Anterior cingulate cortex (tissue), 58 donors: ENCODE measurements around the gene METTL1.
A peak's percentile ranks its signal among the peaks of the same experiment; 100 is the strongest.
"Not testable (repeated sequence)": the region's sequence is repeated elsewhere in the genome, so short reads cannot be mapped to it uniquely, and the experiment has no call there.

Experiments used
- DNase-seq, 58 donors: peaks; one replicate each; lab custom pipeline; 2025; lab: John Stamatoyannopoulos, UW

METTL1 gene

DNA sequence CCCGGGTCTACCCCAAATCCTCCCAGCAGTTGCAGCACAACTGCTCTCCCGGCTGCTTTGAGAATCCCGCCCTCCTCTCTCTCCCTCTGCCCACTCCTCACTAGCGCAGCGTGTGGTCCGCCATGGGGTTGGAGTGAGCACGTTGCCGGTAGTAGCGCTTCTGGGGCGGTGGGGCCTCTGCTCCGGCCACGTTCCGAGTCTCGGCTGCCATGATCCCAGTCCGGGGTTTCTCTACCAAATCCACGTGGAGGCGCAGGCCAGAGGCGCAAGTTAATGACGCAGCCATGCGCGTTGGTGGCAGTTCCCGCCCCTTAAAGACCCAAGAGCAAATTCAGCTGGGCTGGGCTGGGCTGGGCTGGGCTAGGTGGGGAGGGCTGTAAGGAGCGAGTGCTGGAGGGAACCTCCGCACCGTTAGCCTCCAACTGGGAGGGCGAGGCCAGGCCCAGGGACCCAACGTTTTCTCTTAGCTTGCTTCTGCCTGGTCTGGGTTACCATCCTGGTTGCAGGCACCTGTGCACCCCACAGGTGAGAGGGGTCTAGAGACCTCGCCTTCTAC lies at the start of gene METTL1:
Gene METTL1 (minus strand): TSS at position 233 of the 556 bp plus-strand sequence. CDS start 22 bp downstream, at position 211.
- peak; percentile 58 to 97 (median 92) for DNase-seq

- DNase-seq, result not testable (repeated sequence)
Measured at GRCh38 chr12:57821015-57821414, 49.1 kb upstream of the METTL1 start.

DNA sequence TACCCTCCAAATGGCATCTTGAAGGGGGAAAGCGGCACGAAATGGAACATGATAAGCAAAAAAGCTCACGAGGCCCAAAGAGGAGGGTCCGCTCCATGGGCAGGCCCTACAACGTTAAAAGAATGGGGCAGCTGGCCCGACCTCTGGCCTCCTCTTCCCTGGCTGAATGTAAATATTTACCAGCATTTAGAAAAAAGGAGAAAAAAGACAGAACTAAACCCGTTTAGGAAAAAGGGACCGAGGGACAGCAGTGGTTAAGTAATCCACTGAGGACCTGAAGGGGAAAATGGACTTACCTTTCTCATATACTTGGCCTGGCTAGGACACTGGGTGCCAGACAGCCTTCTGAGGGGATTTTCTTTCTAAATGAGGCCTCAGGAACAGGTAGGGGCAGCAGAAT lies 48.2 kb upstream of the METTL1 start:
- not testable (repeated sequence) for DNase-seq

- DNase-seq, result not testable (repeated sequence)
Measured at GRCh38 chr12:57817990-57818331, 46.1 kb upstream of the METTL1 start.

DNA sequence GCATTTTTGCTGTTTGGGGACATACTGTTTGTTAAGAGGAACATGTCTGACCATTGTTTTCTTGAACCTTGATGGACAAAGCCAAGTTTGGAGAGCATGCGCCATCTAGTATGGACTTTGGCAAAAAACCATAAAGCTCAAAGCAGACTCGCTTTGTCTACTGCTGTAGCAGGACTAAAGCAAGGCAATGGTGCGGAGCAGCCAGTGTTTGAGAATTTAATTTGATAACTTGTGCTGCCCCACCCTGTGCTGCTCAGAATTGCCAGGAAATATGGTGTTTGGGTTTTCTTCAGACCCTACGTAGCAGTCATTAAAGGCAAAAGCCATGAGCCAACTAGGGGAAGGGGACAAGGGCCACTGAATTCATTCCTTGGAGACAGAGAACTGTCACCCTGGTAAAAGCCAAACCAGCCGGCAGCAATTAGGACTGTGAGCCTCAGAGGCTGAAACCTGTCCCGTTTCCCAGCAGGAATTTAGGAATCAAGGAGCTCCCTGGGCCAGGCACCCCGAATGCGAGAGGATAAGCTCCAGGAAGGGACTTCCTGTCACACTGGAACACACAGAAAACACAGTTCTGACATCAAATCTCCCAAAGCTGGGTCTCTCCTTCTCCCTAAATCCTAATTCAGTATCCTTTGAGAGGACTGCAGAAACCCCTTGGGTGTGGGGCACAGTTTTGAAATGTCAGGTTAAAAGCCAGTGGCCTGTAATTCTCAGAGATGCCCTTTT lies 45.5 kb upstream of the METTL1 start:
- no peak for DNase-seq

DNA sequence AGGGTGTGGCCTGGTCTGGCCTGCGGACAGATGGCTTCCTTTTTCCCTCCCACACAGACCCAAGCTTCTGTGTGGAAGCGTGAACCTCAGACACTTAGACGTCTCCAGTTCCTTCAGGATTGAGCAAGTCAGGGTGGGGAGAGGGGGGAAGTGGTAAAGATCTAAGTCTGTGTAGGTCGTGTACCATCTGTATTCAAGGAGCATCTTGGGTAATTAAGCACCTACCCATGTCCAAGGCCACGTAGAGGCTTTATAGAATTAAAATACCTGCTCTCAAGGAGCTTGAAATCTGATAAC lies 44.9 kb upstream of the METTL1 start:
- DNase-seq, result no peak

DNA sequence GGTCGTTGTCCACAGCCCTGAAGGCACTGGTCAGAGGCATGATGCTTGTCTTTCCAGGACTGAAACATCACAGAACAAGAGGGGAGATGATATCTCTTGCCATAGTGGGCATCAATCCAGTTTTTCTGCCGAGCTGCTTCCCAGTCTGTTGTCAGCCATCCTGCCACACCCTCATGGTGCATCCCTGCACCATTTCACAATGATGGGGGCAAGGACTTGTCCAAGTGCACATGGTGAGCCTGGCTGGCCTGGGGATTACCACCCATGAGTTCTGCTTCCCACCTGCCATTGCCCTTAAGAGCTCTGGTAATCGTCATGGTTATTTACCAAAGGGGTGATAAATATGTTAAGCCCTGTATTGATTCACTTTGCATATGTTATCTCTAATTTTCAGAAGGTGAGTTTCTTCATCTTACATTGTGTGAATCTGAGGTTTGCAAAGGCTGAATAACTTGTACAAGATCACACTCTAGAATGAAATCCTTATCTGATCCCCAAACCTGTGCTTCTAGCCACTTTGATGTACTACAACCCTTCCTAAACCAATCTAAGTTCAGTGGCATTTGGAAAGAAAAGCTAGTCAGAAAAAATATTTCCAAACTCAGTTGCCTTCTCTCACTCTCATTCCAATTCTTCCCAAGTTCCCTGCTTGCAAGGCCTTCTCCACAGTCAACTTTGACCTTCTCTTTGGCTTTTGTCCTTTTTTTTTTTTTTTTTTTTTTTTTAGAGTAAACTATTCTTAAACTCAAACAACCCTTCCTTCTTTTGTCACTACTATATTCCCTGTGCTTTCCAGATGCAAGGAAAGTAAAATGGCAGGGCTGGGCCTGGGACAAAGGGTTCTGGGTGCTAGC lies 44.3 kb upstream of the METTL1 start:
- no peak for DNase-seq

- no peak for DNase-seq
Measured at GRCh38 chr12:57815177-57816000, 43.5 kb upstream of the METTL1 start.

DNA sequence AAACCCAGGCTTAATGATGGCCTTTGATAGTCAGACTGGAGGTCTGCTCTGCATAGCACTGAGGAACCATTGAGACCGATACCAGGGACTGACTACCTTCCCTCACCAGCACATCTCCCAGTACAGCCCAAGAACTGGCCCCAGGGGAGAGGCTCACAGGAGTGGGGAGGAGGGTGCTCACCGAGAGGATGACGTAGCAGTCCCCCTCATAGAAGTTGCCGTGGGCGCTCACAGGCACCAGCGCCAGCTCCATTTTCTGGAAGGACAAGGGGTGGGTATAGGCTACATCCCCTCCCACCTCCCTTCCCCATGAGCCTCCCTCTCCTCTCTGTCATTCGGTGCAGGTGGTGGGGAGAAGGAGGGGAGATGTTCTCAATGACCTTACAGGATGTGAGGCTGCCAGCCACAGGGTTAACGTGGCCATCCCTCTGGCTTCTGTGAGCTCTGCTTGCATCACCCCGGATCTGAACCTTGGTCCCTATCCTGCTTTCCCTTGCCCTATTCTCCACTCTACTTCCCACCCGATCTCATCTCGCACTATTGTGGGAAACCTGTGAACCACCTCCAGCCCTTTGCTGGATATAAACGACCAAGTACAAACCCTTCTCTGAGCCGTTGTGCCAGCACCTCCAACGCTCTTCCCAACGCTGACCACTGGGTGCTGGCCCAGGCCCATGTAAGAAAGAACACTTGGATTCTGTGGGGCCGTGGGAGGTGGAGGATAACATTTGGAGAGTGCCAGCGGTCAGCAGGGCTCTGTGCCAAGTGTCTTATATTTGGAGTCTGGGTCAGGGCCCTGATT lies 42.3 kb upstream of the METTL1 start:
- DNase-seq, result no peak

DNA sequence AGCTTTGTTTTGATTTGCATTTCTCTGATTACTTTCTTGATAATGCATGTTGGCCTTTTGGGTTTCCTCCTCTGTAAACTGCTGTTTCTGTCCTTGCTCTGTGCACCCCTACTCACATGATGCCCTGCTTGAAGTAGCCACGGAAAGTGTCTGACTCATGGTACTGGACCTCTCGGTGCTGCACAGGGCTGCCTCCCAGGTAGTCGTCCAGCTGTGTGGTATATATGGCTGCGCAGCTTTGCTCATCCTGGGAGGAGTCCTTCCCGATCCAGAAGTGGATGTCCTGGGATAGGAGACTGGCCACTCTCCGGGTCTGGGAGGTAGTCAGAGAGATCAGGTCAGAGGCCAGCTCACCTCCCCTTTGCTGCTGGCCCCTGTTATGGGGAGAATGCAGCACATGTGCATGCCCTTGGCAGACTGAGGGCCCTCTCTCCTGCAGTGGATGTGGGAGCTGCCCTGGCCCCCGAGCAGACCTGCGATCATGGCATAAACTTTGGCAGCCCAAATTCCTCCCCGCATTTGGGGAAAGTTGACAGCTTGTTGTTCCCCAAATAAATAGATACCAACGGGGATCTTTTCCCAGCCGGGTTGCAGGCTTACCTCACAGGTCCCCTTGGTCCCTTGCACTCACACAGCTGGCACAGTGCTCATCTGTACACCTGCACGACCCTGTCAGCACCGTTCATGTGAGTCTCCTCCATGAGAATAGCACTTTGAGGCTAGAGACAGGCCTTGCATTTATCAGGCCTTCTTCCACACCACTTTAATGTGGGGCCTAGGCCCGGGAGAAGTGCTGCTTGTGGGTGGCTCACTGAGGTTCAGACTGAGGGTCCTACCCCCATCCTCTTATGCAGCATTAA lies 41.4 kb upstream of the METTL1 start:
- DNase-seq, result no peak

- no peak for DNase-seq
Measured at GRCh38 chr12:57811028-57811755, 39.3 kb upstream of the METTL1 start.

DNA sequence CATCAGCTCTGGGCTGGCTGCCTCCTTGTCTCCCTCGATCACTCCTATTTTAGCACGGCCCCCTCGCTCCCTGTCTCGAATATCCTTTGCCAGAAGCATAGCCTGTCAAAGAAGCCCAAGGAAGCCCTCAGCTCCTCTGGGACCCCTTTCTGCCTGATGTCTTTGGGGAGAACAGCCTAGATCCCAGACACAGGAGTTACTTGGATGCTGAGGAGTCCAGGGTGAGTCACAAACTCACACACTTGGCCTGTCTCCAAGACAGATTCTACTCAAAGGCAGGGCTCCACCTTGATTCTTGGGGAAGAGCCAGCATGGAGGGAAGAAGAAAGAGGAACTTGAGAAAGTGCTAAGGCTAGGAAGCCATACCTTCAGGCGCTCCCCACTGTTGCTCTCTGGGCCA lies 38.5 kb upstream of the METTL1 start:
- no peak for DNase-seq

- no peak for DNase-seq
Measured at GRCh38 chr12:57809425-57809824, 37.5 kb upstream of the METTL1 start.

GRCh38 chr12:57808351-57808750 lies 36.4 kb upstream of the METTL1 start:
- no peak for DNase-seq

DNA sequence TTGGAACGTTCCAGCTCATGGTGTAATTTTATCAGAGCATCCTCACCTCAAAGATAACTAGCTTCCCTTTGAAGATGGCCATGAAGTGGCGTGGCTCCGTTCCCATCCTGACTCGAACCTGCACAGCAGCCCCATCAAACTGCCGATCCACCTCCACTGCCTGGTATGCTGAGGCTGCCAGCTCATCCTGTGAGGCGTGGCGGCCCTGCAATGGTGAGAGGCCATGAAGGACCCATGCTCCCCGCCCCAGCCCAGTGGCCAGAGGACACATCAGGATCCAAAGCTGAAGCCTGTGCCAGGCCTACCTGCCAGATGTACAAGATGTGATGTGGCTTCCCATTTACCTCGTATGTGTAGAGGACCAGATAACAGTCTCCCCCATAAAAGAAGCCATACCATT lies 35.4 kb upstream of the METTL1 start:
- DNase-seq, result no peak

DNA sequence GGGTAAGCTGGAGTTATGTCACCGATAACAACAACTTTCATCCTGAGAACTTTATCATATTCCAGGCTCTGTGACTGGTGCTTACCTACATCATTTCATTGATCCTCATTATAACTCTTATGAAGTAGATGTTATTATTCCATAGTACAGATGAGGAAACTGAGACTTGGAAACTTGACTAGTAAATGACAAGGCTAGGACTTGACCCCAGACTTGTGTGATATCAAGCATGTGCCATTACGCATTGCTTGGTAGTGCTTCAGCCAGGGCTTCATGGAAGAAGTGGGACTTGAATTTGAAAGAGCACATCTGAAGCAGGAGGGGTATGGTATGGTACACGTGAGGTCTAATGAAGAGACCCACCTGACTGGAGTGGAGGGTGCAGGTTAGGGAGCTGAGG lies 34.8 kb upstream of the METTL1 start:
- no peak for DNase-seq

GRCh38 chr12:57803319-57803893 lies 31.5 kb upstream of the METTL1 start:
- DNase-seq, result peak in 16 of 58 donors; percentile 9 to 41 (median 18)

- DNase-seq, result no peak
Measured at GRCh38 chr12:57802607-57803006, 30.7 kb upstream of the METTL1 start.
